ENCODE results near the gene SLC7A14. TPM values are rescaled to one million over a fixed set of nuclear protein-coding genes. Genes with fewer than 3 reads are reported as not detected.

The SLC7A14 gene
- total RNA-seq, 1 donor = under 0.01 TPM

DNA sequence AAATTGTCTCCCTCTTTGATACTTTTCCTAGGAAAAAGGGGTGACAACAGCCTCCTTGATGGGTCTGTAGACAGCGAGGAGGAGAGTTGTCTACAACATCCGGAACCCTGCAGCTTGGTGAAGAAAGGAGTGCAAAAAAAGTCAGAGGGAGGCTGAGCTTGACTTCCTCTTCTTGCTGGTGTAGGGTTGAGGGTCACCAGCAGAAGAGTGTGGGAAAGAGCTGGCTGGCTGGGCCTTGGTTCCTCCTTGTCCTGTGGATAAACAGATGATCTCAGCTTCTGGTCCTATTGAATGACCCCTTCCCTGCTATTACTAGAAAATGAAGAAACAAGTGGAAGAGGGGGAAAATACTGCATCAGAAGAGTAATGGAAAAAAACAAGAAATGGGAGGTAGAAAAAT is 20.4 kb downstream of the SLC7A14 start:
- Histone ChIP-seq H3K27me3 (ENCODE audit: insufficient read depth, low read length) (peaks cover under 1% of the 10 kb centered on the region), H3K9me3 (ENCODE audit: low read depth, low read length) (no peaks in the 10 kb centered on the region), H3K4me1 (ENCODE audit: insufficient read depth, low read length) (no peaks in the 10 kb centered on the region), H3K4me3 (ENCODE audit: low read length) (no peak overlapping the region)

- no peaks in the 10 kb centered on the region for H3K4me1 ChIP-seq (ENCODE audit: insufficient read depth, low read length)
- no peaks in the 10 kb centered on the region for H3K9me3 ChIP-seq (ENCODE audit: low read depth, low read length)
- peaks cover 4% of the 10 kb centered on the region for H3K27me3 ChIP-seq (ENCODE audit: insufficient read depth, low read length)
- H3K4me3 ChIP-seq (ENCODE audit: low read length) = no peak overlapping the region
These were observed 21.2 kb downstream of the SLC7A14 start for GRCh38 chr3:170564664-170565063.

DNA sequence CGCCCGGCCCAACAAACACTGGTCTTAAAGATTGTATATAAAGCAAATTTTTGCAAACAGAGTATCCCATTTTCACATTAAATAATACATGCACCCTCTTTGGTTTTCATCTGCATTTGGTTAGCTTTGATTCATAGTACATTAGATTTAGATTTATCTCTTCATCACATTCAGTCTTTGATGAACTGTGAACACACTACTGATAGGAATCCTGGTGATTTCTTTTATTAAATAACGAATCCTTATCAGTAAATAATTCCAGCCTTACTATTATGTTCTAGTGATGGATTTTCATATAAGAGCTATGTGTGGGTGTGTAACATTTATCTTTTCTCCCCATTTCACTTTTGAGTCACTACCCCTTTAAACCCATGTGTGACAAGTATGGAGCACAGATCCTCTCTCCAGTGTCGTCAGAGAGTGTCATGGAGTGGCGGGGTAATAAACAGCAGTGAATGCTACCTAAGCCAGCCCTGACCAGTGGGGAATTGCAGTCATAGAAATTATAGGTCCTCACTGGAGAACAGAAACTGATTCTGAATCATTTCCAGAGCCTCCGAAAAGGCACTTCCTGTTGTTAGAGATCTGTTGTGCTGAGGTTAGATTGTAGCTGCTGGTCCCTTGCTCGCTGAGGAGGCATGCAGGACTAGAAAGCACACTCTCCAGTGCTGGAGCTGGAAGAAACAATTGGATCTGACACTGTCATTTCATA is 22.0 kb downstream of the SLC7A14 start:
- no peak overlapping the region for H3K4me3 ChIP-seq (ENCODE audit: low read length)
- H3K9me3 ChIP-seq (ENCODE audit: low read depth, low read length) = no peaks in the 10 kb centered on the region
- no peaks in the 10 kb centered on the region for H3K4me1 ChIP-seq (ENCODE audit: insufficient read depth, low read length)
- peaks cover 6% of the 10 kb centered on the region for H3K27me3 ChIP-seq (ENCODE audit: insufficient read depth, low read length)

DNA sequence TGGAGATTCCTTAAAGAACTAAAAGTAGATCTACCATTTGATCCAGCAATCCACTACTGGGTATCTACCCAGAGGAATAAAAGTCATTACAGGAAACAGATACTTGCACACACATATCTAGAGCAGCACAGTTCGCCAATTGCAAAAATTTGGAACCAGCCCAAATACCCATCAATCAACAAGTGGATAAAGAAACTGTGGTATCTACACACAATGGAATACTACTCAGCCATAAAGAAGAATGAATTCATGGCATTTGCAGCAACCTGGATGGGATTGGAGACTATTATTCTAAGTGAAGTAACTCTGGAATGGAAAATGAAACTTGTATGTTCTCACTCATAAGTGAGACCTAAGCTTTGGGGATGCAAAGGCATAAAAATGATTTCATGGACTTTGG is 23.8 kb downstream of the SLC7A14 start:
- Histone ChIP-seq H3K27me3 (ENCODE audit: insufficient read depth, low read length) (peaks cover 8% of the 10 kb centered on the region), H3K4me1 (ENCODE audit: insufficient read depth, low read length) (no peaks in the 10 kb centered on the region), H3K9me3 (ENCODE audit: low read depth, low read length) (no peaks in the 10 kb centered on the region), H3K4me3 (ENCODE audit: low read length) (no peak overlapping the region)

DNA sequence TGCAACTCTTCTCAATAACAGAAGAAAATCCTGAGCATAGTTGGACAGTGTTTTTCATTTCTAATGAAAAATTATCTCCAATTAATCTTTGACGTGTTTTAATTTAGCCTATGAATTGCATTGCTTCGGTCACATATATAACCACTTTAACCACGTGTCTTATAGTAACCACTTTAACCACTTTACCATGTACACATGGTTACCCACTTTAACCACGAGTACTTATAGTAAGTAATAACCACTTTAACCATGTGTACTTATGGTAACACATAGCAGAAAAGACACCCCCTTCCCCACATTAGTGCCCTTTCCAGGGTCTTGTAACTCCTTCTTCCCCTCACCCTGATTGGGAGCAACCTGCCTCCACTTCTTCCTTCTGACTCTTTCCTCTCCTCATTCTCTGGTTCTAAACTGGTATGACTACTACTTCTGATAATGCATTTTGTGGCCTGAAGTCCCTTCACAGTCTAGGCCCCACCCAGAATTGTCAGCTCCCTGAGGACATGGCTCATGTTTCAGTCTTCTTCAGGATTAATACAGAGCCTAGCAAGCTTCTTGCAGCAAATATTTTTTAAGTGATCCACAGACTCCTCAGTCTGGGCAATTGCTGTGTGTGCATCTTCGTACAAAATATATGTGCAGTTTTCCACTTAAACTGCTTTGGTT is 25.0 kb downstream of the SLC7A14 start:
- Histone ChIP-seq H3K27me3 (ENCODE audit: insufficient read depth, low read length) (peaks cover 8% of the 10 kb centered on the region), H3K4me3 (ENCODE audit: low read length) (no peak overlapping the region), H3K9me3 (ENCODE audit: low read depth, low read length) (no peaks in the 10 kb centered on the region), H3K4me1 (ENCODE audit: insufficient read depth, low read length) (no peaks in the 10 kb centered on the region)

DNA sequence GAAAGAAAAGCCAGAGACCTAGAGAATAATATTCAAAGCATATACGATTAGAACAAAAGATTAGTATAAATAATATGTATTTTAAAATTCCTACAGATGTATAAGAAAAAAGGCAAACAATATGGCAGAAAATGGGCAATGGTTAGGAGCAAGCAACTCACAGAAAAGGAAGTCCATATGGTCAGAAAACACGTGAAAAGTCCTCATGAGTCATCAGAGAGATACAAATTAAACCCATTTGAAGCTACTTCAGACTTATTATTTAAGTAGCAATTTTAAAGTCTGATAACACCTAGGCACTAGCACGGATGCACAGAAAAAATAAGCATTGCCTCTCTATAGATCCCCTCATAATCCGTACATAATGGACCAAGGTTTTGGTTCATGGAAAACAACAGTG is 25.6 kb downstream of the SLC7A14 start:
- Histone ChIP-seq H3K9me3 (ENCODE audit: low read depth, low read length) (no peaks in the 10 kb centered on the region), H3K4me3 (ENCODE audit: low read length) (no peak overlapping the region), H3K27me3 (ENCODE audit: insufficient read depth, low read length) (peaks cover 8% of the 10 kb centered on the region), H3K4me1 (ENCODE audit: insufficient read depth, low read length) (no peaks in the 10 kb centered on the region)

DNA sequence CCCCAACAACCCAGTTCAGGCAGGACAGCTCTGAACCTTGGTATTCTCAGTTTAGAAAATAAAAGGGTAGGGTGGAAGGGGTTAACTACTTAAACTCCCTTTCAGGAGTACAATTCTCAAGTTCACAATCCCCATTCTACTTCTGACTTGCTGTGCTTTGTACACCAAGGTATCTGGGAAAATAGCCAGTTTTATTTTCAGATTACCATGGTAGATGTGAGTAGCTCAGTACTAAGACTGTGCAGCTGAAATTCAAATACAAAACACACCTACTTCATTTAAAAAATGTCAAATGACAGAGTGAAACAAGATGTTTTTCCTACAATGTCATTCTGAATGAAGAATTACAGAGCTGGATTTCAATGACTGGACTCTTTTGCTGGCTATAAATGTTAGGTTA is 27.4 kb downstream of the SLC7A14 start:
- Histone ChIP-seq H3K27me3 (ENCODE audit: insufficient read depth, low read length) (peaks cover 13% of the 10 kb centered on the region), H3K9me3 (ENCODE audit: low read depth, low read length) (no peaks in the 10 kb centered on the region), H3K4me1 (ENCODE audit: insufficient read depth, low read length) (no peaks in the 10 kb centered on the region), H3K4me3 (ENCODE audit: low read length) (no peak overlapping the region)

DNA sequence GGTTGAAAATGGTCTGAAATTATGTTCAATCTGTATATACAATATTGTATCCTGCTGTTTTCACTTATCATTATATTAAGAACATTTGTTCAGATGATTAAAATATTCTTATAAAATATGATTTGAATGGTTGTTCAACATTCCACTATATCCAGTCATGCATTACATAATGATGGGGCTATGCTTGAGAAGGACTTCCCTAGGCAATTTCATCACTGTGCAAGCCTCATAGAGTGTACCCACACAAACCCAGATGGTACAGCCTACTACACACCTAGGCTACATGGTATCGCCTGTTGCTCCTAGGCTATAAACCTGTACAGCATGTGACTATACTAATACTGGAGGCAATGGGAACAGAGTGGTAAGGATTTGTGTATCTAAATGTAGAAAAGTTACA is 30.5 kb downstream of the SLC7A14 start:
- H3K4me1 ChIP-seq (ENCODE audit: insufficient read depth, low read length) = no peaks in the 10 kb centered on the region
- no peak overlapping the region for H3K4me3 ChIP-seq (ENCODE audit: low read length)
- peaks cover 17% of the 10 kb centered on the region for H3K27me3 ChIP-seq (ENCODE audit: insufficient read depth, low read length)
- no peaks in the 10 kb centered on the region for H3K9me3 ChIP-seq (ENCODE audit: low read depth, low read length)

- Histone ChIP-seq H3K4me1 (ENCODE audit: insufficient read depth, low read length) (no peaks in the 10 kb centered on the region), H3K4me3 (ENCODE audit: low read length) (no peak overlapping the region), H3K9me3 (ENCODE audit: low read depth, low read length) (no peaks in the 10 kb centered on the region)
These were observed 31.8 kb downstream of the SLC7A14 start for GRCh38 chr3:170553788-170554757.

GRCh38 chr3:170551252-170551651 is 34.6 kb downstream of the SLC7A14 start:
- no peak overlapping the region for H3K4me3 ChIP-seq (ENCODE audit: low read length)

More at GRCh38 chr3:170553788-170554757, 31.8 kb downstream of the SLC7A14 start:
- peaks cover 14% of the 10 kb centered on the region for H3K27me3 ChIP-seq (ENCODE audit: insufficient read depth, low read length)

DNA sequence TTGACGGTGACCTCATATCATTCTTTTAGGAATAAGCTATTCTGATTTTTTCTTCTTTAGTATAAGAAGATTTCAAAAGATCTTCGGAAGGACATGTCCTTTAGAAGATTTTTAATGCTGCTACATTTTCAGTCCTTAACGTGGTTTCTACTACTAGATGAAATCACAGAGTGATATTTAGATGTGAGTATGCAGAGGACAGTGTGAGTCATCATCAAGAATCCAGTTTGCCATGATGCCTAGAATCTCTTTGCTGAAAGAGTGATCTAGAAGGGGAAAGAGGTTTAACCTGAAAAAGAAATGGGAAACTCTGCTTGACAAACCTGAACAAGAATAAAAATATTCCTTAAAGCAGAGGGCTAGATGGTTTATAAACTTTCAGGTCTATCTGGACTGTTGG is 43.2 kb downstream of the SLC7A14 start:
- no peaks in the 10 kb centered on the region for H3K4me1 ChIP-seq (ENCODE audit: insufficient read depth, low read length)
- peaks cover 6% of the 10 kb centered on the region for H3K27me3 ChIP-seq (ENCODE audit: insufficient read depth, low read length)
- H3K9me3 ChIP-seq (ENCODE audit: low read depth, low read length) = no peaks in the 10 kb centered on the region
- H3K4me3 ChIP-seq (ENCODE audit: low read length) = no peak overlapping the region

More at GRCh38 chr3:170551252-170551651, 34.6 kb downstream of the SLC7A14 start:
- peaks cover 12% of the 10 kb centered on the region for H3K27me3 ChIP-seq (ENCODE audit: insufficient read depth, low read length)
- no peaks in the 10 kb centered on the region for H3K4me1 ChIP-seq (ENCODE audit: insufficient read depth, low read length)
- H3K9me3 ChIP-seq (ENCODE audit: low read depth, low read length) = no peaks in the 10 kb centered on the region

GRCh38 chr3:170539897-170540296 is 46.0 kb downstream of the SLC7A14 start:
- H3K4me3 ChIP-seq (ENCODE audit: low read length) = no peak overlapping the region

GRCh38 chr3:170536712-170537111 is 49.2 kb downstream of the SLC7A14 start:
- no peaks in the 10 kb centered on the region for H3K9me3 ChIP-seq (ENCODE audit: low read depth, low read length)
- H3K4me1 ChIP-seq (ENCODE audit: insufficient read depth, low read length) = no peaks in the 10 kb centered on the region
- H3K4me3 ChIP-seq (ENCODE audit: low read length) = no peak overlapping the region
- H3K27me3 ChIP-seq (ENCODE audit: insufficient read depth, low read length) = peaks cover 6% of the 10 kb centered on the region

More at GRCh38 chr3:170539897-170540296, 46.0 kb downstream of the SLC7A14 start:
- no peaks in the 10 kb centered on the region for H3K4me1 ChIP-seq (ENCODE audit: insufficient read depth, low read length)
- H3K9me3 ChIP-seq (ENCODE audit: low read depth, low read length) = no peaks in the 10 kb centered on the region
- peaks cover 6% of the 10 kb centered on the region for H3K27me3 ChIP-seq (ENCODE audit: insufficient read depth, low read length)

DNA sequence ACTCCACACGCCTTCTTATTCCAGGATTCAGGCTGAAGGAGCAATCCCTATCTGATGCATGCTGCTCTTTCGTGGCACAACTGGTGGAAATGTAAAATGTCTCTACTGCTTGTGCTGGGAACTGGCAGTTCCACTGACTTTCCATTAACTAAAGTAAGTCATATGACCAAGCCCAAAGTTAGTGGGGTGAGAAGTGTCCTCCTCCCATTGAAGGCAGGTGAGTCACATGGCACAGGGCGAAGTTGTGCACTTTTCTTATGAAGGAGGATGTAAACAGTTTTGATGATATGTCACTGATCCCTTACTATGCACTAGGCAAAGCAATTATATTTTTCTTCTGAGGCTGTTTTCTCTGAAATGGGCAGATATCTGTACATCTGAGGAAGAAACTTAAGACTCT is 51.6 kb downstream of the SLC7A14 start:
- H3K27me3 ChIP-seq (ENCODE audit: insufficient read depth, low read length) = peaks cover 6% of the 10 kb centered on the region
- no peak overlapping the region for H3K4me3 ChIP-seq (ENCODE audit: low read length)
- no peaks in the 10 kb centered on the region for H3K9me3 ChIP-seq (ENCODE audit: low read depth, low read length)
- H3K4me1 ChIP-seq (ENCODE audit: insufficient read depth, low read length) = no peaks in the 10 kb centered on the region

- H3K9me3 ChIP-seq (ENCODE audit: low read depth, low read length) = no peaks in the 10 kb centered on the region
- H3K27me3 ChIP-seq (ENCODE audit: insufficient read depth, low read length) = no peaks in the 10 kb centered on the region
- no peak overlapping the region for H3K4me3 ChIP-seq (ENCODE audit: low read length)
- H3K4me1 ChIP-seq (ENCODE audit: insufficient read depth, low read length) = no peaks in the 10 kb centered on the region
These were observed 53.3 kb downstream of the SLC7A14 start for GRCh38 chr3:170532573-170532972.

Measured in mononuclear cell (primary cell).